Limb (tissue), 2 donors: ENCODE results near the gene OXLD1.
"Not testable (repeated sequence)": the region's sequence is repeated elsewhere in the genome, so short reads cannot be mapped to it uniquely, and the experiment has no call there.

Experiments
- DNase-seq, 2 donors: peaks; one replicate each; pipeline ENCODE4 v3.0.0-alpha.2; 2016; ENCODE audit errors: extremely low spot score in 2 of 2

OXLD1 gene

DNA sequence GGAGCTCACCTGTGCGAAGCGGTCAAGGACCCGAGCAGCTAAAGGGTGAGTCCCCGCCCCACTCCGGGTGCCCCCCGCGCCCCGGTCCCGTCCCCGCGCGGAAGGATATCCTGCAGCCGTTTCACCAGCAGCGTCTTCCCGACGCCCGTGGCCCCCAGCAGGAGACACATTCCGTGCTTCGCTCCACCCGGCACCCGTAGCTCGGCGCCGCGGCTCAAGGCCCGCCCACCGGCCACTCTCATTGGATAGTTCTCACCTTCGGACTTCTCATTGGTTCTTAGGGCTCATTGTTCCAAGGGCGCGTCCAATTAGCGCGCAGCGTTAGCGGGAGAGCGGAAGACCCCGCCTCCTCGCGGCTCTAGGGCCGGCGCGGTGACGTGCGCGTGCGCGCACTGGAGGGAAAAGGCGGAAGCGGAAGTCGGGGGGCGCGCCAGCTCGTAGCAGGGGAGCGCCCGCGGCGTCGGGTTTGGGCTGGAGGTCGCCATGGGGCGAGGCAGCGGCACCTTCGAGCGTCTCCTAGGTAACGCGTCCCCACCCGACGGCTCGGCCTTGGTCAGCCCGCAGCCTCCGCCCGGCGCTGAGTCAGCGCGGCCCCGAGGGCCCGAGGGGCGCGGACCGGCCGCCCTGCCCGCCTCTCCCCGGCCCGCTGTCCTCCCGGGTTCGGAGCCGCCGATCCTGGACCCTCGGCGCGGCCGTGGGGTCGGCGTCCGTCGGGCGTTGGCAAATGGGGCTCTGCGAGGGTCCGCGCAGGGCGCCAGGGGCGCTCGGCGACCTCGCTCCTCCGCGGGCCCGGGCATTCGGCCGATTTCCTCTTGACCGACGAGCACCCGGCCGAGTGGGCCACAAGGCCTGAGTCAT lies 17.4 kb upstream of the OXLD1 start, which contains the start of the genes ARL16 and HGS:
ARL16 (minus strand) TSS at position 214 of the 858 bp plus-strand sequence; CDS start at position 170, 44 bp downstream.
HGS (plus strand) TSS at position 428 of the 858 bp plus-strand sequence; CDS start at position 484, 56 bp downstream.
- peak; percentile 99 for DNase-seq

DNA sequence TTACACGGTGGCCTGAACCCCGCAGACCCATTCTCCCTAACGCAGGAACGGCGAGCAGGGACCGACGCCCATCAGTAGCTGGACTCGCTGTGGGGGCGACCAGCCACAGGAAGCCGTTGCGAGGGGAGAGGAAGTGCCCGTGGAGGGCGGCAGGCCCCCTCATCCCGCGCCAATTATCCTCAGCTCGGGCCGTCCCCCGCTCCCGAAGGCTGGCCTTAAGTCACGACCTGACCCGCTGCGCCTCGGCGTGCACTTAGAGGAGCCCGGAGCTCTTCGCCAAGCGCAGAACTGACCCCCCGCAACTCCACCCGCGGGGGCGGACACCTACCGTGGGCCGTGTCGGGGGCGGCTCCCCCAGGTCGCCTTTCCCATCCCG lies 16.8 kb upstream of the OXLD1 start:
- no peak for DNase-seq

DNA sequence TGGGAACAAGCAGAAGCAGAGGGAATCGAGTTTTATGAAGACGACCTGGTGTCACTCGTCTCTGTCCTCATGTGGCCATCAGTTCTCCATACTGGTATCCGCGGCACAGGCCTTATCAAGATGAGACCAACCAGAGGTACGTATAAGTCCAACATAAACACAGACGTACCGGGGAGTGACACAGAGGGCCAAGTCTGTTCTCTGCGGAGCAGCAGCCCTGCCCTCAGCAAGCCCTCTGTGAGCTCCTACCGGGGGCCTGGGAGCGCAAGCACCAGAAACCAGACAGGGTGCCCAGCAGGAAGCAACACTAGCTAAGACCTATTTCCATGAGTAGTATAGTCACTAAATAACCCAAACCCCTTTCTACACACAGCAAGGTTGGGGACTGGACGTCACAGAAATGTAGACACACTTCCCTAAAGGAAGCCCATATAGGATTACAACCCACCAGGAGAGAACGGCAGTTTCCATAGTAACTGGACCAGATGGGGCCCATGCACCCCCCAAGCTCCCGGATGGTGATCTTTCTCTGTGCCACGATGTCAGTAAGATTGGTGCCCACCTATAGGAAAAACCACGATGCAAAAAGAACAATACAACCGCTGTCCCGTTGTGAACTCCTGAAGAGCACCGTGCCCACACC lies 16.3 kb upstream of the OXLD1 start:
- no peak for DNase-seq

DNA sequence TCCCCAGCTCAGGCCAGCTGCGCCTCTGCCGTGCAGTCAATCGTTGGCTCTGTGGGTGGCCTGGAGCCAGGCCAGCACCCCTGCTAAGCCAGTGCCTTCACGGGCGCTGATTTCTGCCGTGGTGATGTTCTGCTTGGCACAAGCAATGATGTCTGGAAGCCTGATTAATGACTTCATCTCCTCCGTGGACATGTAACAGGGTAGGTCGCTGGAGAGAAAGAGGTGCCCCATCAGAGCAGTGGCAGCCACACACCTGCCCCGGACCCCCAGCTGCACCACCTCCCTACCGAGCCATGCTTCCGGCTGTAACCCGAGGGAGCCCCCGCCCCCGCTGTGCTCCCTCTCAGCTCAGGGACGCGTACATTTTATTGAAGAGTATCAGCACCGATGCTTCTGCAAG lies 15.3 kb upstream of the OXLD1 start:
- DNase-seq = no peak

DNA sequence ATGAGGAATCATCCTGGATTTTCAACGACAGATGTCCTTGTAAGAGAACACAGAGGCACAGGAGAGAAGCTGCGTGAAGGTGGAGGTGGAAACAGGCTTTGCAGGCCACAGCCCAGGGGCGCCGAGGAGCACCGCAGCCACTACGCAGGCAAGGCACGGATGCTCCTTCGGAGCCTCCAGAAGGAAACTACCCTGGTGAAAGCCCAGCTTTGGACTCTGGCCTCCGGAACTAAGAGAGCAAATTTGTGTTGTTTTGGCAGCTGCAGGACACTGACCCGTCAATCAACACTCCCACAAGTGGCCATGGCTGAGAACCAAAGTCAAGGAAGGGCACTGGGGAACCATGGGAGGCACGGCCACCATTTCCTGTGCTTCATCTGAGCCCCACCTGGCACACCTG lies 13.7 kb upstream of the OXLD1 start:
- no peak for DNase-seq

DNA sequence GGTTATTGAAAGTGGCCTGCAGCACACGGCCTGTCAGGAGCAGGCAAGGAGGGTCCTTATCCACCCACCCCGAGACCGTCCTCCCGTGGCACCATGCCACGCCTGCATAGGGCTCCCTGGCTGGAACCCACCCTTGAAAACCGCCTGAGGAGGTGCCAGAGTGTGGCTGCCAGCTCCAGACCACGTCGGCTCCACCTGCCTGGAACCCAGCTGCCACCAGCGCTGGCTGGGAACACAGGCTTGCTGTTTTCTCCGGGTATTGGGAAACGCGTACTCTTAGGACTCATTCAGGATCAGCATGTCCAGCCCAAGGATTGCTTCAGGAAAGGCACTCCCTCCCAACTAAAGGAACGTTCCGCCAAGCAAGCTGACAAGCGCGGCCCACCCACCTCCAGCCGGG lies 10.5 kb upstream of the OXLD1 start:
- no peak for DNase-seq

DNA sequence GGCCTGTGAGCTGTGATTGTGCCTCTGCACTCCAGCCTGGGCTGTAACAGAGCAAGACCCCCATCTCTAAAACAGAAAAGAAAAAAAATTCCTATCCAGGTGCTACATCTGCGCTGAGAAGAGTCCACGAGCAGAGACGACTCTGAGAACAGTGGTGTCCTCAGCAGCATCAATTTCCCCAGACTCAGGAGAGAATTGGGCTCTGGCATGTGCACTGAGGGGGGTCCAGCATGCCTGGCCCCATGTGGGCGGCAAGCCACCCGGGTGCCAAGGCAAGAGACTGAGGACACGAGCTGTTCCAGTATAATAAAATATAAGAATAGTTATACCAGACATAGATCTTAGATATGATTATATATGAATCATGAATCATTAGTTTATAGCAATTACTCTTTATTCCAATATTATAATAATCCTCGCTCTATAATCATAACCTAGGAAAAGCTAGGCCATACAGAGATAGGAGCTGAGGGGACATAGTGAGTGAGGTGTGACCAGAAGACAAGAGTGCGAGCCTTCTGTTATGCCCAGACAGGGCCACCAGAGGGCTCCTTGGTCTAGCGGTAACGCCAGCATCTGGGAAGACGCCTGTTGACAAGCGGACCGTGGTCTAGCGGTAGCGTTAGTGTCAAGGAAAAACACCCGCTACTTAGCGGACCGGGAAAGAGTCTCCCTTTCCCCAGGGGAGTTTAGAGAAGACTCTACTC lies 9.3 kb upstream of the OXLD1 start:
- DNase-seq = not testable (repeated sequence)

DNA sequence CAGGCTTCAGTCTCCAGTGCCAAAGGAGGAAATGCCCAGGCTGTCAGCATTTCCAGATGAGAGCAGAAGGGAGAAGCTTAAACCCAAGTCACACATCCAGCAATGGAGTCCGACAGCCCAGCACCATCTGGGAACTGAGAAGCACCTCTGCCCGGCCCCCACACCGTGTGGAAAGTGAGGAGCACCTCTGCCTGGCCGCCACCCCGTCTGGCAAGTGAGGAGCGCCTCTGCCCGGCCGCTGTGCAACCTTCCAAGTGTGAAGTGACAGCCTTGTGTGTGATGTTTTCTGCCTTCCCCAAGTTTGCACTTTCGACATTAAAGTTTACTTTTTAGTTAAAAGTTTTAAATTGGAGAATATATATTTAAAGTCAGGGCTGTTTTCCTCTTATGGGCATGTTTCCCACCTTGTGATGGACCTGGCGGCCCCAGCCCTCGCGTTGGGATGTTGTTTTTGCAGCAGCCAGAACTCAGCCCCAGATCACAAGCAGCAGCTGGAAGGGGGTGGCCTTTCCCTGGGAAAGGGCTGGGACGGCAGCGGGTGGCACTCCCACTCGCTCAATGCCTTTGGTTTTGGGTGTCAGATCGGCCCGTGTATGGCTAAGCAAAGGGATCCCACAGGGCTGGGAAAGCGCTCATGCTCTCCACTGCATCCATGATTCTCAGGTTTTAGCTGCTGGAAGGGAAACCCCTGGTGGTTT lies 7.3 kb upstream of the OXLD1 start:
- DNase-seq = no peak

DNA sequence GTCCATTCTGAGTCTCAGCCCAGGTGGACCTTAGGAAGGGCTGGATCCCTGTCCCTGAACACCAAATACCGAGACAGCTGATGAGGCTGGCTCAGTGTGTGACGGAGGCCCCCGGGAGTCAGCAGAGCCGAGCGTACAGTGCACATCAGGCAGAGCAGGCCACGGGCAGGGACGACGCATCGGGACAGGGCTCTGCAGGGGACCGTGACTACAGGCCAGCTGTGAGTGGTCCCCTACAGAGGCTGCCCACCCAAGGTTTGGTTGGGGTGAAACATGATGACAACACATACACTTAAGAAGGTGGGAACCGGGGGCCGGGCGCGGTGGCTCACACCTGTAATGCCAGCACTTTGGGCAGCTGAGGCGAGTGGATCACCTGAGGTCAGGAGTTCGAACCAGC lies 6.5 kb upstream of the OXLD1 start:
- no peak for DNase-seq

DNA sequence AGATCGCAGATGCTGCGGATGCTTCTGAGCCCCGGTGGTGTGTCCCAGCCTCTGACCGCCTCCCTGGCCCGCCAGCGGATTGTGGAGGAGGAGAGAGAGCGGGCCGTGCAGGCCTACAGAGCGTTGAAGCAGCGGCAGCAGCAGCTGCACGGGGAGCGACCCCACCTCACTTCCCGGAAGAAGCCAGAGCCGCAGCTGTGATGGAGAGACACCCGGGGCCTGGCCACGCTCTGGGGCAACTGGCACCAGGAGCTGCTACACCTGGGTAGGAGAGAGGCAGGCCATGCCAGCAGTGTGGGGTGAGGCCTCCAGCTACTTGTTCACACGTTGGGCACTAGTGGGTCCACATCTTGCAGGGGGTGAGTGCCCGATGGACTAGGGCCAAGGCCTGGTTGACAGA lies 6.1 kb upstream of the OXLD1 start:
- no peak for DNase-seq

DNA sequence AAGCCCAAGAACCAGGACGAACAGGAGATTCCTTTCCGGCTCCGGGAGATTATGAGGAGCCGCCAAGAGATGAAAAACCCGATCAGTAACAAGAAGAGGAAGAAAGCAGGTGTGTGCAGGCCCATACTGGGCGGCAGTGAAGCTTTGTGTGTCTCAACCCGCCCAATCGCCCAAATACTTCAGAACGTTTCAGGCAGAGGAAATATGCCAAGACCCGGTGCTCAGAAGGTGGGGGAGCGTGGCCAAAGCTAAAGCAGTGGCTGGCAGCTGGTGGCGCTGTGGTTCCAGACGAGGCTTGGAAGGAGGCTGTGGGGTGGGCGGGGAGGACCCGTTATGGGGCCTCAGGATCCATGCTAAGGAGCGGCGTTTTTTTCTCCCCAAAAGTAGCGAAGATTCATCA lies 1.3 kb upstream of the OXLD1 start:
- no peak for DNase-seq

DNA sequence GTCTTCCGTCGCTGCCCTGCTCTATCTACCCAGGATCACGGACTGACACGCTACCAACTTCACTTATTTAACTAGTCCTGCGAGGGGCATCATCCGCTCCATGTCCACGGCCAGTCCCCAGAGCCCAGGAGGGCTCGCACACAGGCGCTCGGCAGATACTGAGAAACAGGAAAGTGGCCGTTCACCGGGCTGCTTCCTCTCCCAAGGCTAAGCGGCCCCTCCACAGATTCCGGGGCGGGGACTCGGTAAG lies 388 bp downstream of the OXLD1 start:
- no peak for DNase-seq

DNA sequence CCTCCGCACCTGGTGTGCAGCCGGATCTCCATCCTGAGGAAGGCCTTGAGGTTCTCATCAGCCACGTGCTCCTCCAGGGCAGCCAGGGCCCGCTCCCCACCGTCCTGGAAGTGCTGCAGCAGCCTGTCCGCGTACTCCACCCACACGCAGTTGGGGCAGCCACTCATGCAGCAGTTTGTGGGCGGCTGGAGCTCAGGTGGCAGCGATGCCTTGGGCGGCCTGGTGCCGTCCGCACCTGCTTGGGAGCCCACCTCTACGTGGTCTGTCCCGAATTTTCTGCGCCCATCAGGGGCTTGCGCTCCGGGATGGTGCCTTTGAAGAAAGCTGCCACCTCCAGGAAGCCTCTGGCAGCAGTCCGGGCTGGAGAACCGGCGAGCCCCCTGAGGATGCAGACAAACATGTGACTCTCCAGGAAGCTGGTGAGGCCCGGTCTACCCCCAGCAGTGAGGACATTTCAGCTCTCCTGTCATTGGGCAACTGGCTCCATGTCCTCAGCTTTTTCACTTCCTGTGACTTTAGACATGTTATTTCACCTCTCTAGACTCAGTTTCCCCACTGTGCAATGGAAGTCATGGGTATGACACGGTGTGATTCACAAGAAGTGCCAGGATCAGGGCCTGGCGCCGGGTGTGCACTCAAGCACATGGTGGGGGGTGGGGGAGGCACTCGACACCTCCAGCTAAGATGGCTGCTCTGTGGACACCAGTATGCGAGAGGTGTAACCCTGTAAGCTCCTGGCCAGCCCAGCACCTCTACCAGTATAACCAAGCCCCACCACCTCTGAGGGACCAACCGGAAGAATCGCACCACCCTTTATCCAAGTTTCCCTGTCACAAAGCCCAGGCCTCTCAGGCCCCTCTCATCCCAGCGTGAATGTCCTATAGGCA lies 957 bp downstream of the OXLD1 start:
- no peak for DNase-seq

DNA sequence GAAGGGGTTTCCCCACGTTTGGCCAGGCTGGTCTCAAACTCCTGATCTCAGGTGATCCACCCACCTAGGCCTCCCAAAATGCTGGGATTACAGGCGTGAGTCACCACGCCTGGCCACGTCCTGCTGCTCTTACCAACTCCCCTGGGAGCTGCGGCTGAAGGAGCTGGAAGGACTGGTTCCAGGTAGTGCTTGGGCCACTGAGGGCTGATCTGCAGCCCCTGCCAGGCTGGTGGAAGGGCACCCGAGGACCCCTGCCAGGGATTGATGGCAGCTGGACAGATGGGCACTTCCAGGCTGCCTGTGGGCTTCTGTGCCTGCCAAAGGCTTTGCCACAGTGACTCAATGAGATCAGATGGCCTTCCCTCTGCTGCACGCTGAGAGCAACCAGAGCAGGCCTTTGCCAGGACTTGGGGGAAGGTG lies 2.3 kb downstream of the OXLD1 start:
- no peak for DNase-seq

DNA sequence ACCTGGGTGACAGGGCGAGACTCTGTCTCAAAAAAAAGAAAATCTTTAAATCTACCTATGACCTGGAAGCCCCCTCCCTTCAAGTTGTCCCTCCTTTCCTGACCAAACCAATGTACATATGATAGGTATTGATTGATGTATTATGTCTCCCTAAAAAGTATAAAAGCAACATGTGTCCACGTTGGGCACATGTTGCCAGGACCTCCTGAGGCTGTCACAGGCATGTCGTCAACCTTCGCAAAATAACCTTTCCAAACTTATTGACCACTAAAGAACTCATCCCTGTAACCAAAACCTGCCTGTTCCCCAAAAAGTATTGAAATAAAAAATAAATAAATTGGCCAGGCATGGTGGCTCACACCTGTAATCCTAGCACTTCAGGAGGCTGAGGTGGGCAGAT lies 4.4 kb downstream of the OXLD1 start:
- DNase-seq = no peak

DNA sequence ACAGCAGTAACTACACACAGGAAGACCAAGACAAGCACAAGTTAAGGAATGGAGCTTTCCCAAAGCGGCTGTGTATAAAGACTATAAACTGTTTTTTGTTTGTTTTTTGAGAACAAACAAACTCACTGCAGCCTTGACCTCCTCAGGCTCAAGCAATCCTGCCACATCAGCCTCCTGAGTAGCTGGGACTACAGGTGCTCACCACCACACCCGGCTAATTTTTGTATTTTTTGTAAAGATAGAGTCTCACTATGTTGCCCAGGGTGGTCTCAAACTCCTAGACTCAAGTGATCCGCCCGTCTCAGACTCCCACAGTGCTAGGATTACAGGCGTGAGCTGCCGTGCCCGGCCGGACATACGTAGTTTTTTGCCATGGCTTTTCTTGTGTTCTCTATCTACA lies 6.0 kb downstream of the OXLD1 start:
- DNase-seq = no peak

DNA sequence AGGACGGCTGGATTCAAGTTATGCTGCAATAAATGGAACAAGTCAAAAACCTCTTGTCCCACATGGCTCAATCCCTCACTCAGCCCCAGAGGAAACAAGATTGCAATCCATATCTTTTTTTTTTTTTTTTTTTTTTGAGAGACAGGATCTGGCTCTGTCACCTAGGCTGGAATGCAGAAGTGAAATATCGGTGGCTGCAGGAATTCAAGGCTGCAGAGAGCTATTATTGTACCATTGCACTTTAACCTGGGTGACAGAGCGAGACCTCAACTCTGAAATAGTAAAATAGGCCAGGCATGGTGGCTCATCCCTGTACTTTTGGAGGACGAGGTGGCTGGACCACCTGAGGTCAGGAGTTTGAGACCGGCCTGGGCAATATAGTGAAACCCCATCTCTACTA lies 7.4 kb downstream of the OXLD1 start:
- DNase-seq = no peak

DNA sequence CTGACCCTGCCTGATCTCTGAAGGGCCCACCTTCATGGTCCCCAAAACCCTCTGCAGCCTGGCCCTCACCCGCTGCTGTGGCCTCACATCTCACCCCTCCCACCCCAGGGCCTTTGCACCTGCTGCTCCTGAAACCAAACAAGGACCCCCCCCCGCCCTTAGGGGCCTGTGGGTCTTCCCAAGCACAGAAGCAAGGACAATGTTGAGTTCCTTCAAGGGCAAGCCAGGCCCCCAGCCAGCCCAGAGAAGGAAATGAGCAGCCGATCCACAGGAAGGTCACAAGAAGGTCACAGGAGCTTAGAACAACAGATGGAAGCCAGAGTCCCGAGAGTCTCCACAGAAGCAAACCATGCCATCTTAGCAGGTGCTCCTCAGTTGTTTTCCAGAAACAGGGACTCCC lies 9.6 kb downstream of the OXLD1 start:
- peak in 1 of 2 donors; percentile 2 for DNase-seq

DNA sequence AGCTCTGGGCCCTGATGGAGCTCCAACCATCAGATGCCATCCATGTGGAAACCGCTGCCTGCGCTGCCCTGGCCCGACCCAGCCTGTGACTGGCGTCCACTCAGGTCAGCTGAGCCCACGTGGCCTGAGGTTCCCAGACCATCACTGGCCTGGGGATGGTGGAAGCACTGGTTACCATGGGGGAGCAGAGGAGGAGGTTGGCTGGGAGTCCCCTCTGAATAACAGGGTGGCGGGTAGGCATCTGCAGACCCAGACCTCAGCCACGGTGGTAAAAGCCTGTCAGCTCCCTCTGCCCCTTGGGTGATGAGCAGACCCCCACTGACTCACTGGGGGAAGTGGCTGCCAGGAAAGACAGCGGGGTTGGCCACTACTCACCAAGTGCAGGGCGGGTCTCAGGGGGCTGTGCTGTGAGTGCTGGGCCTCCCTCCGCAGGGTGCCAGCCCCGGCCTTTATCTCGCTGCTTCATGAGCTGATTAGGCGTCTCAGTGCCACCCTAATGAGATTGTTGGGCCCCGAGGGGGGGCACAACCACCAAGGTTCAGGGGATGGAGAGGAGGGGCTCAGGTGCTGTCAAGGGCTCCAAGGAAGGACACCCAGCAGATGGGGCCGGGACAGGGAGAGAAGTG lies 10.2 kb downstream of the OXLD1 start, which contains the start of gene PDE6G:
PDE6G (minus strand) TSS at position 425 of the 626 bp plus-strand sequence. CDS start 3,237 bp downstream, outside the sequence.
- DNase-seq = no peak

DNA sequence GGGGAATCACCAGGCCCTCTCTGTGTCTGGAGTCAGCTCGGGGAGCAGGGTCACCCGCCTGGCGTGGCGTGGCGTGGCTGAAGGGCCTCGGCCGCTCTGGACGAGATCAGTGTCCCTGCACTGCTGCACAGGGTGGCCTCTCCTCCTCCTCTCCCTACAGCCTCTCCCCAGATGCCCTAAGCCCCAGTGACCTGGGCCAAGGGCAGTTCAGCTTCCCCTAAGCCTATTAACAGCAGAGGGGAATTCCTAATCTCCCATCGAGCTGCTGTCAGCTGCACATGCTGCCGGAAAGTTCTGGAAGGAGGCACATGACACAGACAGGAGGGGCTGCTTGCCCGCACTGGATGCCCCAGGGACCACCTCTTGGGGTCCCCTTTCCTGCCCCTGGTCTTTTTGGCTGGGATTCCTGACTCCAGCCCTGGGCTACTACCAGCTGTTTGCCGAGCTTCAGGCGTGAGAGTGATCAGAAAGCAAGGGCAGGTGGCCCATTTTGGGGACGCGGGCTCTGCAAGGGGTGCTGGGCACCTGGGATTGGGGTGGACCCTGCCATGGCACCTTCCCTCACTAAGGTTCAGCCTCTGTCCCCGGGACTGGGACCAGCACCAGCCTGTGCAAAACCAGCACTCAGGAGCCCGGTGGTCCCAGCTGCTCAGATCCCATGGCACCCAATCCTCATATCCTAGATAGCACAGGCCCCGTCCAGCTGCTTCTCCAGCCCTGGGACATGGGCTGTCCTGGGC lies 10.9 kb downstream of the OXLD1 start:
- no peak for DNase-seq
